Lung (tissue), 12 donors: Measurements from ENCODE around the gene VWF. TPM values are rescaled to one million over a fixed set of nuclear protein-coding genes. Genes with fewer than 3 reads are reported as not detected.

Experiments used
- ATAC-seq: fragments of 200-7000 bp; cut with Tn5 transposase; one replicate; pipeline ENCODE4 v1.9.1; 2020; ENCODE audit warnings: moderate number of reproducible peaks; ENCODE audit not compliant: insufficient read depth, low FRiP score
- DNase-seq, 3 donors: peaks; one replicate each; pipeline ENCODE4 v3.0.0-alpha.2; 2013 to 2017
- H3K27ac ChIP-seq, 2 donors: one replicate each; pipeline ENCODE4 v1.5.1; 2013; ENCODE audit warnings: mild to moderate bottlenecking in 2 of 2, moderate library complexity in 2 of 2, control low read depth in 1 of 2, inconsistent platforms in 1 of 2, low read depth in 1 of 2, low read length in 1 of 2
- H3K27me3 ChIP-seq, 3 donors: one replicate each; pipeline ENCODE4 v1.5.1; 2013; ENCODE audit warnings: low read length in 2 of 3; ENCODE audit not compliant: control insufficient read depth in 3 of 3, insufficient read depth in 3 of 3
- H3K36me3 ChIP-seq, 4 donors: one replicate each; pipeline ENCODE4 v1.5.1; 2013; ENCODE audit warnings: low read length in 4 of 4, mild to moderate bottlenecking in 1 of 4, moderate library complexity in 1 of 4; ENCODE audit not compliant: control insufficient read depth in 4 of 4, insufficient read depth in 4 of 4
- H3K4me1 ChIP-seq, 5 donors: one replicate each; pipeline ENCODE4 v1.5.1; 2013; ENCODE audit warnings: low read length in 5 of 5, mild to moderate bottlenecking in 2 of 5, moderate library complexity in 1 of 5; ENCODE audit not compliant: control insufficient read depth in 5 of 5, insufficient read depth in 5 of 5
- H3K4me3 ChIP-seq: one replicate; pipeline ENCODE4 v1.5.1; 2013; ENCODE audit warnings: mild to moderate bottlenecking, control low read depth, moderate library complexity
- H3K9ac ChIP-seq, 2 donors: one replicate each; pipeline ENCODE4 v1.5.1; 2013; ENCODE audit warnings: low read length in 2 of 2, control low read depth in 1 of 2; ENCODE audit not compliant: insufficient read depth in 1 of 2
- H3K9me3 ChIP-seq, 4 donors: one replicate each; pipeline ENCODE4 v1.5.1; 2013; ENCODE audit warnings: low read length in 3 of 4, mild to moderate bottlenecking in 1 of 4, moderate library complexity in 1 of 4; ENCODE audit not compliant: control insufficient read depth in 4 of 4, insufficient read depth in 3 of 4
- WGBS, 2 donors: extraction: QIAGEN DNeasy Blood & Tissue Kit; methylation state at CpG; one replicate each; pipeline ENCODE4 v1.1.7; 2013; 5-methylcytosine and 5-hydroxymethylcytosine counted together
- polyA plus RNA-seq, 2 donors: library from polyadenylated mRNA; stranded (reverse); fragments of 200-250 nt; gene quantifications; one replicate each; pipeline ENCODE4 v1.2.1, GENCODE V29; 2013
- total RNA-seq, 2 donors: library from RNA; depleted of rRNA in 1 of 2; stranded (reverse); fragments of >200 nt in 1 of 2; gene quantifications; one replicate each; pipeline ENCODE4 v1.2.1, GENCODE V29; 2014 to 2021
- TF ChIP-seq, protein P1 (sequence below): IDR thresholded peaks from 2 replicates; pipeline ENCODE4 v1.5.1; 2012; ENCODE audit warnings: mild to moderate bottlenecking; ENCODE audit errors: control extremely low read depth, extremely low read depth
- donor health status: control.
- donor health status: control.
- donor health status: Bipolar disorder and iron deficiency.
- donor health status: healthy.
- donor health status: DM: yes; HTN: yes; CAD: no.

The VWF gene
- total and polyA plus RNA-seq, 4 donors = 65.6 to 285 (median 249) TPM

DNA sequence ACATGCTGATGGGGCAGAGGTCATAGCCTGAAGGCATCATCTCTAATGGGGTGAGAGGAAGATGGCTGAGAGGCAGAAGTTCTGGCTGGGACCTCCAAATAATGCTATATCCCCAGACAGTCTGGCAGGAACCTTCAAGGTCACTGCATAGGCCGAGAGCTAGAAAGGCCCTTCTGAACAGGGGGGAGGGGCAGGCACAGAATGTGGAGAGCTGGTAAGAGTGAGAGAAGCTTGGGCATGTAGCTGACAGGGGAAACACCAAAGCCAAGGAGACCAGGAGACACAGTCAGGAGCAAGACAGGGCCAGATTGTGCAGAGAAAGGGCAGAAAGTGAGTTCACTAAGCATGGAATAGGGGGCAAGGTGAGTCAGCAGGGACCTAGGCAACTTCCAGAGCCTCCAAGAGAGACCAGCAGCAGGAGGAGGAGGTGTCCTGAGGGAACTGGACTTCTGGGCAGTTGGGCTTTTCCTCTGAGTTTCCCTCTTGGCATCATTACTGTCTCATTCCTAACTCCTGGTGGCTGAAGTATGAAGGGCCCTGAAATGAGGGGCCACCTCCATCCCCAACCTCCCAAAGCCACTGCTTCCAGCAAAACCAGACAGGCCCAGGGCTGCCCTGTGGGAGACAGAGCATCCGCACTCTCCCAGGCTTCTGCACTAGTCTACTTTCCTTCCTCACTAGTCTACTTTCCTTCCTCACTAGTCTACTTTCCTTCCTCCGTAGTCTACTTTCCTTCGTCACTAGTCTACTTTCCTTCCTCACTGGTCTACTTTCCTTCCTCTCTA, 196.5 kb downstream of the VWF start:
- Histone ChIP-seq H3K27me3 (peaks cover 0 to 8% (median 4%) of the 10 kb centered on the region in 3 donors), H3K4me3 (no peak overlapping the region), H3K4me1 (peaks cover 0 to 3% (median 0%) of the 10 kb centered on the region in 5 donors), H3K9ac (no peak overlapping the region), H3K9me3 (no peaks in the 10 kb centered on the region), H3K27ac (no peak overlapping the region), H3K36me3 (no peaks in the 10 kb centered on the region)
- no peak for DNase-seq
- TF ChIP-seq, protein P1, sequence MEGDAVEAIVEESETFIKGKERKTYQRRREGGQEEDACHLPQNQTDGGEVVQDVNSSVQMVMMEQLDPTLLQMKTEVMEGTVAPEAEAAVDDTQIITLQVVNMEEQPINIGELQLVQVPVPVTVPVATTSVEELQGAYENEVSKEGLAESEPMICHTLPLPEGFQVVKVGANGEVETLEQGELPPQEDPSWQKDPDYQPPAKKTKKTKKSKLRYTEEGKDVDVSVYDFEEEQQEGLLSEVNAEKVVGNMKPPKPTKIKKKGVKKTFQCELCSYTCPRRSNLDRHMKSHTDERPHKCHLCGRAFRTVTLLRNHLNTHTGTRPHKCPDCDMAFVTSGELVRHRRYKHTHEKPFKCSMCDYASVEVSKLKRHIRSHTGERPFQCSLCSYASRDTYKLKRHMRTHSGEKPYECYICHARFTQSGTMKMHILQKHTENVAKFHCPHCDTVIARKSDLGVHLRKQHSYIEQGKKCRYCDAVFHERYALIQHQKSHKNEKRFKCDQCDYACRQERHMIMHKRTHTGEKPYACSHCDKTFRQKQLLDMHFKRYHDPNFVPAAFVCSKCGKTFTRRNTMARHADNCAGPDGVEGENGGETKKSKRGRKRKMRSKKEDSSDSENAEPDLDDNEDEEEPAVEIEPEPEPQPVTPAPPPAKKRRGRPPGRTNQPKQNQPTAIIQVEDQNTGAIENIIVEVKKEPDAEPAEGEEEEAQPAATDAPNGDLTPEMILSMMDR = no peak
- WGBS, 2 donors = 79 to 89% methylated on average over 4 of the region's 4 CpGs
- ATAC-seq = no peak

DNA sequence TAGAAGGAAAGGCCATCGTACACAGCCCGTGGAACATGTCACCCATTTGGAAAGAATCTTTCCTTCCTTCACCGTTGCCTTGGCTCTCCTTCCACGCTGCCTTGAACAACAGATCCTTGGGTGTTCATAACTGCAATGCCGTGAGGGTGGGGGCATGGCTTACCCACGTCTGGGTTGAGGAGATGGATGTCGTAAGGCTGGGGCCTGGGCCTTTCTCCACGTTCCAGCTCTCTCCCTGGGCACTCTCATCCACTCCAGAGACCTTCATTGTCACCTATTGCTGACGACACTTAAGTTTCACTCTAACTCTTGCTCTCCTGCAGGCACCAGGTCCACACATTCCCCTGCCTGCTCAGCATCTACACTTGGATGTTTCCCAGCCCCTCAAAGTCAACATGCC, 198.8 kb downstream of the VWF start:
- ATAC-seq (no peak), DNase-seq (no peak)
- Histone ChIP-seq H3K4me3 (no peak overlapping the region), H3K9me3 (no peaks in the 10 kb centered on the region), H3K27me3 (peaks cover 0 to 8% (median under 1%) of the 10 kb centered on the region in 3 donors), H3K4me1 (peaks cover 0 to 4% (median 0%) of the 10 kb centered on the region in 5 donors), H3K9ac (no peak overlapping the region), H3K27ac (no peak overlapping the region), H3K36me3 (no peaks in the 10 kb centered on the region)
- TF ChIP-seq, protein P1 = no peak
- WGBS, 2 donors = 78 to 84% methylated on average over 9 of the region's 9 CpGs

DNA sequence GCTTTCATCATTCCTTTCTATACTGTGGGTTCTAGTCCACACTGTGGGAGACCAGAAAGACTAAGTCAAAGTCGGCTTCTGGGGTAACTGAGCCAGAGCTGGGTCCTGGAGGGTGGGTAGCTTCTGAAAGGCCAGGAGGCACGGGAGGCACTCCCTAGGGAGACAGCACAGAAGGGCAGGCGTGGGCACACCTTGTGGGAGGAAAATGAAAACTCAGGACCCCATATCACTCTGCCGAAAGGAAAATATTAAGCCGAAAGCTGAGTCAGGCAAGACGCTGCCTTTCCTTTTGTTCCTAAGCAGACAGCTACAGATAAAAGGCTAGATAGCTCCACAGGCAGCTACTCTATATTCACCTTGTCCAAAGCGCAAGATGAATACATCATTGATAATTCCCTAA, 200.1 kb downstream of the VWF start:
- H3K4me1 ChIP-seq = peaks cover 0 to 4% (median 0%) of the 10 kb centered on the region in 5 donors
- ATAC-seq (no peak), DNase-seq (no peak)
- no peaks in the 10 kb centered on the region for H3K9me3 ChIP-seq
- H3K27ac ChIP-seq = no peak overlapping the region
- peaks cover 0 to 8% (median 0%) of the 10 kb centered on the region in 3 donors for H3K27me3 ChIP-seq
- H3K36me3 ChIP-seq = no peaks in the 10 kb centered on the region
- no peak overlapping the region for H3K9ac ChIP-seq
- TF ChIP-seq, protein P1 = no peak
- no peak overlapping the region for H3K4me3 ChIP-seq
- WGBS, 2 donors = 69 to 80% methylated on average over 7 of the region's 7 CpGs

GRCh38 chr12:5923751-5924150, 200.7 kb downstream of the VWF start:
- no peak overlapping the region for H3K9ac ChIP-seq
- TF ChIP-seq, protein P1 = no peak
- 48 to 75% methylated on average over 5 of the region's 5 CpGs for WGBS, 2 donors
- H3K4me1 ChIP-seq = peaks cover 0 to 4% (median 0%) of the 10 kb centered on the region in 5 donors
- H3K36me3 ChIP-seq = no peaks in the 10 kb centered on the region
- peaks cover 0 to 8% (median 0%) of the 10 kb centered on the region in 3 donors for H3K27me3 ChIP-seq
- no peak overlapping the region for H3K27ac ChIP-seq
- H3K4me3 ChIP-seq = no peak overlapping the region
- ATAC-seq (no peak), DNase-seq (no peak)
- H3K9me3 ChIP-seq = no peaks in the 10 kb centered on the region
